Stimulated activated CD8-positive, alpha-beta memory T cell treated with anti-CD3 and anti-CD28 coated beads, Interleukin-12 subunit alpha, Interleukin-12 subunit beta, amount 100 ng/mL, for 4 hours (primary cell): ENCODE data around the gene DGUOK.

Source experiments
- DNase-seq: peaks from one replicate; pipeline ENCODE4 v3.0.0-alpha.2; 2020; ENCODE audit warnings: low read depth

DGUOK gene

DNA sequence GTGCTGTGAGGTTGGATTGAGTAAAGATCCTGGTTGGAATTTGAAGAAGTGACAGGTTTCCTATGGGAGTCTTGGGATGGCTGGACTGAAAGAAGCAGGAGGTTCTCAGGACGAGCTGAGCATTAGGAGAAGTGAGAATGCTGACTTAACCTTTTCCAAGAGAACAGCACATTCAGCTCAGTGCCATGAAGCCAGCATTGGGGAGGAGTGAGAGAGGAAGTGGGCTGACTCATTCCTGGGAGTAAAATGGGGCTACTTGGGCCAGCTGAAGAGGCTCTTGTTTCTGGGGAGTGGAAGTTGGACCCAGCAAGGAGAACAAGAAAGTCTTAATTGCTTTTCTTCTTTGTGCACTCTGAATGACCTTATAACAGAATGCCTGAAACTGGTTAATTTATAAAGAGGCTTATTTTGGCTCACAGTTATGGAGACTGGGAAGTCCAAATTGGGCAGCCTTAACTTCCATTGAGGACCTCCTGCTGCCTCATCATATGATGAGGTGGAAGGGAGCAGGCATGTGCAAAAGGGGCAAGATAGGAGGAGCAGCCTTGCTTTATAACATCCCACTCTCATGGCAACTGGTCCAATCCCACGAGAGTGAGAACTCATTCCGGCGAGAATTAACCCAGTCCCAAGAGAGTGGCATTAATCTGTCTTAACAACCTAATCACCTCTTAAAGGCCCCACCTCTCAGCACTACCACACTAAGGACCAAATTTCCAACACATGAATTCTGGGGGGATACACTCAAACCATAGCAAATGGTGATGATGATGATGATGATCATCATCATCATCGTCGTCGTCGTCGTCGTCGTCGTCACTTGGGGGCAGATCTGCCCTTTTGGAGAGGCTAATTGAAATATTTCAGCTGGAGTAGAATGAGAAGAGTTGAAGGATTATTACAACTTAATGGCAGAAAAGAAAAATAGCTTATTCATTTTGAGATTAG lies 26.1 kb downstream of the DGUOK start:
- DNase-seq, result no peak

GRCh38 chr2:73956218-73956865 lies 29.7 kb downstream of the DGUOK start:
- no peak for DNase-seq

DNA sequence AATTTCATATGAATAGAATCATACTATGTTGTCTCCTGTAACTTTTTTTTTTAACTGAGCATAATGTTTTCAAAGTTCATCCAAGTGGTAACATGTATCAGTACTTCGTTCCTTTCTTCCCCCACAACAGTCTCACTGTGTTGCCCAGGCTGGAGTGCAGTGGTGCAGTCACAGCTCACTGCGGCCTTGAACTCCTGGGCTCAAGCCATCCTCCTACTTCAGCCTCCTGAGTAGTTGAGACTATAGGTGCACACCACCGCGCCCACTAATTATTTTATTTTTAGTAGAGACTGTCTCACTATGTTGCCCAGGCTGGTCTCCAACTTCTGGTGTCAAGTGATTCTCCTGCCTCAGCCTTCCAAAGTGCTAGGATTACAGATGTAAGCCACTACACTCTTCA lies 34.6 kb downstream of the DGUOK start:
- no peak for DNase-seq

GRCh38 chr2:73961823-73962615 lies 35.3 kb downstream of the DGUOK start:
- no peak for DNase-seq

DNA sequence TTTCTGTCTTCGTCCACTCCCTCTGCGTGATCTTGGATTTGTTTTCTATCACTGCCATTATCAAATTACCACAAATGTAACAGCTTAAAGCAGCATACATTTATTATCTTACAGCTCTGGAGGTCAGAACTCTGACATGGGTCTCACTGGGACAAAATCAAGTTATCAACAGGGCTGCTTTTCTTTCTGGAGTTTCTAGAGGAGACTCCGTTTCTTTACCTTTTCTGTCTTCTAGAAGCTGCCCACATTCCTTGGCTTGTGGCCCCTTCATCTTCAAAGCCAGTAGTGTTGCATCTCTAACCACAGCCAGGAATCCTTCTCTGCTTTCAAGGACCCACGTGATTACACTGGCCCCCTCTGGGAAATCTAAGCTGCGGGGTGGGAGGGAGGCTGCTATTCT lies 36.1 kb downstream of the DGUOK start:
- no peak for DNase-seq

- no peak for DNase-seq
Observed at GRCh38 chr2:73963385-73964120, 36.9 kb downstream of the DGUOK start.

GRCh38 chr2:73964223-73964622 lies 37.5 kb downstream of the DGUOK start:
- DNase-seq, result no peak

DNA sequence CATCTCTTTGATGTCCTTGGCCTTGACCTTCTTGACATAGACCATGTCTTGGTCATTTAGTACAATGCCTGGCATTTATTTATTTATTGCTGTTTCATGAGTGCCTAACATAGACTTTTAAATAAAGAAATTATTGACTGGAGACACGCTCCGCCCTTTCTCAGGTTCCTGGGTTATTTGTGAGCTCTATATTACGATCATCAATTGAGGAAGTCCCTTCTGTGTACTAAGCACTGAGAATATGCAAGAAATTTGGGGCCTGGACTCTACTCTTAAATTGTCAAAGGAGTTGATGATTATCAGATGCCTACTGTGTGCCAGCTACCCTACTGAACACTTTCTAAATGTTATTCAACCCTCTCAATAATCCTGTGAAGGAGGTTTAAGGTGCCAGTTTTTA lies 38.4 kb downstream of the DGUOK start:
- no peak for DNase-seq

DNA sequence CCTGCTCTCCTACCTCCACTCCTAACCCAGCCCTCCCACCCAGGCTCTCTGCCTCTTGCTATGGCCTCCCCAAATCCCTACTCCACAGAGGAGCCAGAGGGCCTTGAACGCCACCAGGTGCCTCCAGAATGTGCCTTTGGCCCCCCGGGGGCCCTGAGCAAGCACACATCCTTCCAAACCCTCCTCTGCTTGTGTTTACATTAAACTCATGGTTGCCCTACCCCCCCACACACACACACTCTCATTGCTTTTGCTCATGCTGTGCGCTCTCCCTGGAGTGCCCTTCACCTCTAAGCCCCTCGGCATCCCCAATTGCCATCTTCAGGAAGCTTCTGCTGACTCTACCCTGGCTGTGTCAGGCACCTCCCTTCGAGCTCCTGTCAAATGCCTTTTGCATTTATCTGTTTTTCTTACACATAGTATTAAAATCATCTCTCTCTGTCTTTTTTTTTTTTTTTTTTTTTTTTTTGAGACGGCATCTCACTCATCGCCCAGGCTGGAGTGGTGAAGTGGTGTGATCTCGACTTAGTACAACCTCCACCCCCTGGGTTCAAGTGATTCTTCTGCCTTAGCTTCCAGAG lies 41.8 kb downstream of the DGUOK start:
- DNase-seq, result no peak

GRCh38 chr2:73969356-73969755 lies 42.7 kb downstream of the DGUOK start:
- no peak for DNase-seq

DNA sequence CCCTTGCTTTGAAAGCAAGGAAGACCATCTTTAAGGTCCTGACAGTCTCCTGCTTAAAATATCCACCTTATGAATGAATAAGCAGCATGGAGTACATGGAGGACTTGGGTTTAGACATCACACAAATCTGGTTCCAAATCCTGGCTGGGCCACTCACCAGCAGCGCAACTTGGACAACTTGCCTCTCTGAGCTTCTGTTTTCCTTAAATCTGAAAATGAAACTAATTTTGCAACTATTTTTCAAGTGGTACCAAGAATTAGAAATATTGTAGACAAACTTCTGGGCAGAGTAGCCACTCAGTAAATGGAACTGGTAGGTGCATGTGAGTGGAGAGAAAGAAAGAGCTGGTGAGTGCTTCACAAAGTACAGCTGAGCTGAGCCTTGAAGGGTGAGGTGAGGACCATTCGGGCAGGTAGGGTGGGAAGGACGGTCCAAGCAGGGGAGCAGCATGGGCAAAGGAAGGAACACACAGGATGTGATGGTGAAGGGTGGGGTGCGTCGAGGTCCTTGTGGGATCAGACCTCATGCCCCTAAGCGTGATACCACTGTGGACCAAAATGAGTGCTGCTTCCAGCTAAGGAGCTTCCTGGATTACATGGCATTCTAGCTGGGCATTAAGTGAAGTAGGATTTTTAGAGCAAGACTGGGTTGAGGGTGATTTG lies 43.6 kb downstream of the DGUOK start:
- no peak for DNase-seq

- DNase-seq, result no peak
Observed at GRCh38 chr2:73970850-73971471, 44.3 kb downstream of the DGUOK start.

DNA sequence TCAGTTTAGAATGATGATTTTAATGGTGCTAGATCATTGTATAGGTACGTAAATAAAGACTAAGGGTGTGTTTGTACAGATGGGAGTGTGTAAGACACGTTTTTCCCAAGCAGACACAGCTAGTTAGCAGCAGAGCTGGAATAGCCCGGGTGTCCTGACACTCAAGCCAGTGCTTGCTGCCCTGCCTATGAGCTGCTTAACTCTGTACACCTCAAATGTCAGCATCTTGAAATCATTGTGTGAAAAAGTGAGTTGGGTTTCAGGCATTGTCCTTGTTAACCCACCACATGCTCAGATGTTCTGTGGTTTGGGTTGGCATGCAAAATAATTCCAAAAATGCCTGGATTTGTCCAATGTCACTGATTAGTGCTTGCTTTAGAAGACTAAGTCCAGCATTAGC lies 45.0 kb downstream of the DGUOK start:
- no peak for DNase-seq

DNA sequence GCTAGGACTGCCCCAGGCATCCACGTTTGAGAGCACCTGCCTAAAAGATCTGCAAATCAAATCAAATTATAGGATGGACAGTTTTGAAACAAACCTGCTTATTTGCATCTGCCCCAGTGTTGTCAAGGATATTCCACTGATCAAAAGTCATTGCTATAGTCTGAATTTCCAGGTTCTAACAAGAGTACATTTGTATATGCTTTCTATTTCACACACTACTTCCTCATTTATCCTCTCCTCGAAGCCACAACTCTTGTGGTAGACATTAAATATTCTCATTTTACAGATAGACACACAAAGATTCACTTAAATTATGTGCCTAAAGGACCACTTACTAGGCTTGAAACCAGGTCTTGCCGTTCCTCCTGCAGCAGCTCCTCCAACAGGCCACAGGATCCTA lies 46.2 kb downstream of the DGUOK start:
- no peak for DNase-seq

DNA sequence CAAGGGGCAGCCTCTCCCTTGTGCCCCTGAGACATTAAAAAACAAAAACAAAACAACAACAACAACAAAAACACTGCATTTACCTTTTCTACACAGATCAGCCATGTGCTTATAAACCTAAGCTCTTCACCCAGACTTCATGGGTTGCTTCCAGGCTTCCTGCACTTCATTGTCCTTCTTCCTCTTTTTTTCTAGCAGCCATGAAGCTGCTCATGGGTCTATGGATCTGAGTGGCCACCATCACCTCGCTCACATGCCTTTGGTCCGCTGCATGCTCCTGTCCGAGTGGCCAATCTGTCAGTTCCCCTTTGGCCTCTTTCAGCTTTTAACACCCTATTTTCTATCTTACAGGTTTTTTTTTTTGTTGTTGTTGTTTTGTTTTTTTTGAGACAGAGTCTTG lies 49.1 kb downstream of the DGUOK start:
- no peak for DNase-seq

- DNase-seq, result no peak
Observed at GRCh38 chr2:73976803-73977202, 50.1 kb downstream of the DGUOK start.

- no peak for DNase-seq
Observed at GRCh38 chr2:73977466-73977865, 50.8 kb downstream of the DGUOK start.

GRCh38 chr2:73979021-73979420 lies 52.3 kb downstream of the DGUOK start:
- no peak for DNase-seq

- DNase-seq, result no peak
Observed at GRCh38 chr2:73979686-73980085, 53.0 kb downstream of the DGUOK start.

DNA sequence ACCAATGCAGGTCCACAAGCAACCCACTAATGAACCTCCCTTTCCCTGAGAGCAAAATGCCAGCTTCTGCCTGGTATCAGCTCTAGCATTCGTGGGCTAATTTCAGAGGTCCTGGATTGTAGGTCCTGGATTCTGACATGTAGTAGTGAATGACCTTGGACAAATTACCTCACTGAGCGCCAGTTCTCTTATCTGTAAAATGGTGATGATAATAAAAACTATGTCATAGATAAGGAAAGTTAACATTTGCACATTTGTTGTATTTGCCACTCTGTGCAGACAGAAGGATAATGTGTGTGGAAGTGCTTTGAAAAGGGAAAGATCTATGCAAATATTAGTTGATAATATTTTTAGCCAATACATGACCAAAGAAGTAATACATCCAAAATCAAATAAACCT lies 53.9 kb downstream of the DGUOK start:
- DNase-seq, result no peak
